Measurements from ENCODE around the gene MICU1. TPM values are rescaled to one million over a fixed set of nuclear protein-coding genes. Genes with fewer than 3 reads are reported as not detected.
"Not testable (repeated sequence)": the region's sequence is repeated elsewhere in the genome, so short reads cannot be mapped to it uniquely, and the experiment has no call there.

MICU1 gene
- polyA plus RNA-seq, 6 donors from 2014 or later: 26.9 to 37.6 (median 31.4) TPM

- peak overlapping the region; percentile 96 to 99 (median 98) for H3K27ac Mint-ChIP-seq
- peak overlapping the region in 6 of 8 donors; percentile 54 to 92 (median 71) for H3K4me3 Mint-ChIP-seq
- peaks cover 0 to 1% (median 0%) of the 10 kb centered on the region in 7 donors for H3K9me3 Mint-ChIP-seq
- DNase-seq (no peak), ATAC-seq (ENCODE audit: low read depth in 2 of 2) (no peak)
- H3K27me3 Mint-ChIP-seq: no peaks in the 10 kb centered on the region
- H3K36me3 Mint-ChIP-seq: peaks cover 0 to 7% of the 10 kb centered on the region in 2 donors
- peaks cover 57 to 86% (median 83%) of the 10 kb centered on the region in 3 donors for H3K4me1 Mint-ChIP-seq
Measured at GRCh38 chr10:72333112-72334015, 292.5 kb downstream of the MICU1 start.

- DNase-seq: no peak
- Mint-ChIP-seq H3K4me1 (peaks cover 57 to 94% (median 90%) of the 10 kb centered on the region in 3 donors), H3K27me3 (no peaks in the 10 kb centered on the region), H3K36me3 (peaks cover 0 to 1% of the 10 kb centered on the region in 2 donors), H3K4me3 (peak overlapping the region; percentile 72 to 94 (median 84)), H3K9me3 (peaks cover 0 to 1% (median 0%) of the 10 kb centered on the region in 7 donors), H3K27ac (peak overlapping the region; percentile 63 to 99 (median 98))
- ATAC-seq (ENCODE audit: low read depth in 2 of 2): no peak
Measured at GRCh38 chr10:72332423-72333111, 293.3 kb downstream of the MICU1 start.

GRCh38 chr10:72331575-72332422 is 294.1 kb downstream of the MICU1 start:
- H3K4me3 Mint-ChIP-seq: peak overlapping the region; percentile 72 to 94 (median 90)
- peaks cover 55 to 95% (median 87%) of the 10 kb centered on the region in 3 donors for H3K4me1 Mint-ChIP-seq
- H3K36me3 Mint-ChIP-seq: no peaks in the 10 kb centered on the region
- peak overlapping the region; percentile 92 to 99 (median 99) for H3K27ac Mint-ChIP-seq
- DNase-seq (peak; percentile 95), ATAC-seq (ENCODE audit: low read depth in 2 of 2) (peak; percentile 78 to 80)
- H3K27me3 Mint-ChIP-seq: no peaks in the 10 kb centered on the region
- H3K9me3 Mint-ChIP-seq: peaks cover 0 to 1% (median 0%) of the 10 kb centered on the region in 7 donors

GRCh38 chr10:72330069-72330426 is 295.8 kb downstream of the MICU1 start:
- no peak for ATAC-seq (ENCODE audit: low read depth in 2 of 2)
- Mint-ChIP-seq H3K4me1 (peaks cover 44 to 86% (median 80%) of the 10 kb centered on the region in 3 donors), H3K9me3 (peaks cover 0 to 1% (median 0%) of the 10 kb centered on the region in 7 donors), H3K36me3 (no peaks in the 10 kb centered on the region), H3K4me3 (peak overlapping the region; percentile 42 to 86 (median 72)), H3K27me3 (no peaks in the 10 kb centered on the region), H3K27ac (peak overlapping the region in 5 of 6 donors; percentile 71 to 99 (median 93))
- DNase-seq: no peak

- H3K27ac Mint-ChIP-seq: peak overlapping the region in 4 of 6 donors; percentile 71 to 96 (median 90)
- H3K36me3 Mint-ChIP-seq: no peaks in the 10 kb centered on the region
- peak overlapping the region; percentile 42 to 86 (median 72) for H3K4me3 Mint-ChIP-seq
- peaks cover 0 to 1% (median 0%) of the 10 kb centered on the region in 7 donors for H3K9me3 Mint-ChIP-seq
- ATAC-seq (ENCODE audit: low read depth in 2 of 2) (no peak), DNase-seq (no peak)
- H3K27me3 Mint-ChIP-seq: no peaks in the 10 kb centered on the region
- peaks cover 38 to 86% (median 80%) of the 10 kb centered on the region in 3 donors for H3K4me1 Mint-ChIP-seq
Measured at GRCh38 chr10:72329290-72330068, 296.4 kb downstream of the MICU1 start.

- Mint-ChIP-seq H3K4me1 (peaks cover 38 to 85% (median 80%) of the 10 kb centered on the region in 3 donors), H3K36me3 (no peaks in the 10 kb centered on the region), H3K27ac (peak overlapping the region in 5 of 6 donors; percentile 24 to 60 (median 47)), H3K9me3 (peaks cover 0 to 1% (median 0%) of the 10 kb centered on the region in 7 donors), H3K27me3 (no peaks in the 10 kb centered on the region), H3K4me3 (peak overlapping the region in 7 of 8 donors; percentile 15 to 89 (median 61))
- DNase-seq: no peak
- ATAC-seq (ENCODE audit: low read depth in 2 of 2): no peak
Measured at GRCh38 chr10:72328829-72329204, 297.1 kb downstream of the MICU1 start.

- DNase-seq (no peak), ATAC-seq (ENCODE audit: low read depth in 2 of 2) (no peak)
- no peaks in the 10 kb centered on the region for H3K36me3 Mint-ChIP-seq
- peak overlapping the region; percentile 45 to 89 (median 70) for H3K4me3 Mint-ChIP-seq
- peak overlapping the region in 5 of 6 donors; percentile 24 to 60 (median 47) for H3K27ac Mint-ChIP-seq
- H3K27me3 Mint-ChIP-seq: no peaks in the 10 kb centered on the region
- H3K9me3 Mint-ChIP-seq: peaks cover 0 to 1% (median 0%) of the 10 kb centered on the region in 7 donors
- peaks cover 40 to 85% (median 80%) of the 10 kb centered on the region in 3 donors for H3K4me1 Mint-ChIP-seq
Measured at GRCh38 chr10:72328045-72328828, 297.6 kb downstream of the MICU1 start.

- ATAC-seq (ENCODE audit: low read depth in 2 of 2); H3K27me3 Mint-ChIP-seq; H3K36me3 Mint-ChIP-seq; H3K9me3 Mint-ChIP-seq: not testable (repeated sequence)
- peaks cover 40 to 86% (median 83%) of the 10 kb centered on the region in 3 donors for H3K4me1 Mint-ChIP-seq
- H3K27ac Mint-ChIP-seq: peak overlapping the region; percentile 85 to 96 (median 90)
- DNase-seq: peak; percentile 41
- H3K4me3 Mint-ChIP-seq: peak overlapping the region; percentile 83 to 93 (median 88)
Measured at GRCh38 chr10:72326665-72327603, 298.9 kb downstream of the MICU1 start.

GRCh38 chr10:72325243-72326175 is 300.4 kb downstream of the MICU1 start:
- peak overlapping the region in 2 of 6 donors; percentile 63 to 95 for H3K27ac Mint-ChIP-seq
- H3K4me1 Mint-ChIP-seq: peaks cover 37 to 85% (median 76%) of the 10 kb centered on the region in 3 donors
- H3K36me3 Mint-ChIP-seq: not testable (repeated sequence)

GRCh38 chr10:72323771-72324191 is 302.1 kb downstream of the MICU1 start:
- Mint-ChIP-seq H3K4me1 (peaks cover 35 to 82% (median 75%) of the 10 kb centered on the region in 3 donors), H3K27ac (peak overlapping the region; percentile 45 to 95 (median 84)), H3K27me3 (no peaks in the 10 kb centered on the region), H3K36me3 (no peaks in the 10 kb centered on the region), H3K9me3 (no peaks in the 10 kb centered on the region), H3K4me3 (peak overlapping the region; percentile 57 to 87 (median 70))
- ATAC-seq (ENCODE audit: low read depth in 2 of 2) (peak; percentile 9 to 13), DNase-seq (peak; percentile 59)

More at GRCh38 chr10:72325243-72326175, 300.4 kb downstream of the MICU1 start:
- ATAC-seq (ENCODE audit: low read depth in 2 of 2); H3K27me3 Mint-ChIP-seq; DNase-seq; H3K9me3 Mint-ChIP-seq: not testable (repeated sequence)
- H3K4me3 Mint-ChIP-seq: peak overlapping the region in 2 of 8 donors; percentile 15 to 30

All from naive B cell (primary cell).